ENCODE measurements around the gene CLEC17A.

Gene CLEC17A

DNA sequence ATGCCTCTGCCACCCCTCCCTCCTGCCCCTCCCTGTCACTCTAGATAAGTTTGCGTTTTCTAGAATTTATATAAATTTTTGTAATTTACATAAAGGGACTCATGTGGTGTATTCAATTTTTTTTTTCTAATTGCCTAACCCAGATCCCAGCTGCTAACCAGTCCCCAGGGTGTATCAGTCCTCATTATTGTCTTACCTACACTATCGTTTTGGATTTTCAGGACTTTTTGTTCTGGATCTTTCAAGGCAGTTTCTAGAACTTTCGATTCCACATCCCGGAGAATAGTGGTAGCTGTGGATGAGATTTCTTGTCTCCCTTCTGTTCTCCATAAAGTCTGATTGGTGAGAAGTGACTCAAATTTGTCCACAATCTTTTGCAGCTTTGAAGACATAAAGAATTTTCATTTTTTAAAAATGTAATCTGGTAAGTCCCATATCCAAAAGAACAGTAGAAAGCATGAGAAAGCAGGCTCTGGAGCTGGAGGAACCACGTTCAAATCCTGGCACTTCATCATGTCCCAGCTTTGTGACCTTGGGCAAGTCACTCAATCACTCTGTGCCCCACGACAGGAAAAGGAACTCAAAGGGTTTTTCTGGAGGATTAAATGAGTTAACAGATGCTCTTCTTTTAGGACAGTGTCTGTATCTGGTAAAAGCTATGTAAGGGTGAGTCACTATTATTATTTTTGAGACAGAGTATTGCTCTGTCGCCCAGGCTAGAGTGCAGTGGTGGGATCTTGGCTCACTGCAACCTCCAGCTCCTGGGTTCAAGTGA lies 72.1 kb downstream of the CLEC17A start:
- Mint-ChIP-seq H3K4me1 (no peaks in the 10 kb centered on the region), H3K4me3 (no peak overlapping the region), H3K27ac (no peak overlapping the region), H3K36me3 (ENCODE audit: low read depth) (no peaks in the 10 kb centered on the region), H3K27me3 (ENCODE audit: low read depth) (peaks cover 4% of the 10 kb centered on the region), H3K9me3 (peaks cover 3% of the 10 kb centered on the region)
- TF ChIP-seq, protein P1, sequence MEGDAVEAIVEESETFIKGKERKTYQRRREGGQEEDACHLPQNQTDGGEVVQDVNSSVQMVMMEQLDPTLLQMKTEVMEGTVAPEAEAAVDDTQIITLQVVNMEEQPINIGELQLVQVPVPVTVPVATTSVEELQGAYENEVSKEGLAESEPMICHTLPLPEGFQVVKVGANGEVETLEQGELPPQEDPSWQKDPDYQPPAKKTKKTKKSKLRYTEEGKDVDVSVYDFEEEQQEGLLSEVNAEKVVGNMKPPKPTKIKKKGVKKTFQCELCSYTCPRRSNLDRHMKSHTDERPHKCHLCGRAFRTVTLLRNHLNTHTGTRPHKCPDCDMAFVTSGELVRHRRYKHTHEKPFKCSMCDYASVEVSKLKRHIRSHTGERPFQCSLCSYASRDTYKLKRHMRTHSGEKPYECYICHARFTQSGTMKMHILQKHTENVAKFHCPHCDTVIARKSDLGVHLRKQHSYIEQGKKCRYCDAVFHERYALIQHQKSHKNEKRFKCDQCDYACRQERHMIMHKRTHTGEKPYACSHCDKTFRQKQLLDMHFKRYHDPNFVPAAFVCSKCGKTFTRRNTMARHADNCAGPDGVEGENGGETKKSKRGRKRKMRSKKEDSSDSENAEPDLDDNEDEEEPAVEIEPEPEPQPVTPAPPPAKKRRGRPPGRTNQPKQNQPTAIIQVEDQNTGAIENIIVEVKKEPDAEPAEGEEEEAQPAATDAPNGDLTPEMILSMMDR (IDR thresholded peaks at IDR 0.05; ENCODE audit: unreplicated experiment in 3 of 3), result no peak

GRCh38 chr19:14655726-14656125 lies 72.8 kb downstream of the CLEC17A start:
- H3K4me1 Mint-ChIP-seq, result no peaks in the 10 kb centered on the region
- H3K27ac Mint-ChIP-seq, result no peak overlapping the region
- H3K4me3 Mint-ChIP-seq, result no peak overlapping the region
- TF ChIP-seq, protein P1 (IDR thresholded peaks at IDR 0.05; ENCODE audit: unreplicated experiment in 3 of 3), result no peak
- H3K27me3 Mint-ChIP-seq (ENCODE audit: low read depth), result peaks cover 11% of the 10 kb centered on the region
- peaks cover 5% of the 10 kb centered on the region for H3K9me3 Mint-ChIP-seq
- no peaks in the 10 kb centered on the region for H3K36me3 Mint-ChIP-seq (ENCODE audit: low read depth)

- Mint-ChIP-seq H3K27ac (no peak overlapping the region), H3K36me3 (ENCODE audit: low read depth) (no peaks in the 10 kb centered on the region), H3K4me1 (no peaks in the 10 kb centered on the region), H3K9me3 (peaks cover 5% of the 10 kb centered on the region), H3K4me3 (no peak overlapping the region), H3K27me3 (ENCODE audit: low read depth) (peaks cover 11% of the 10 kb centered on the region)
- TF ChIP-seq, protein P1 (IDR thresholded peaks at IDR 0.05; ENCODE audit: unreplicated experiment in 3 of 3), result no peak
Measured at GRCh38 chr19:14659874-14660489, 77.1 kb downstream of the CLEC17A start.

DNA sequence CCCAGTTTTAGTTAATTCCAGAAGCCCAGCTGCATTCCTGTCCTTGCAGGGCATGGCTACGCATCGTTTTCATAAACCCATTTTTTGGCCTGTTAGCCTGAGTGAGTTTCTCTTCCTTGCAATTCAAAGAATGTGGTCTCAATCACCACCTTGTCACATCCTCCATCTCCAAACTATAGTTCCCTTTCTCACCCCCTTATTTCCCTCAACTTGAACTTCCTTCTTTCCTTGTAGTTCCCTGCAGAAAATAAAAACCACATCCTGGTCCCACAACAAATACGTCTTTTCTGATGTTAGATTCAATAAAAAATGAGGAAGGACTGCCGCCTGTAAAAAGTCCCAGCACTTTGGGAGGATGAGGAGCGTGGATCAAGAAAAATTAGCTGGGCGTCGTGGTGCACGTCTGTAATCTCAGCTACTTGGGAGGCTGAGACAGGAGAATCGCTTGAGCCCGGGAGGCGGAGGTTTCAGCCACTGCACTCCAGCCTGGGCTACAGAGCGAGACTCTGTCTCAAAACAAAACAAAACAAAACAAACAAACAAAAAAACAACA lies 78.6 kb downstream of the CLEC17A start:
- no peaks in the 10 kb centered on the region for H3K4me1 Mint-ChIP-seq
- no peak overlapping the region for H3K27ac Mint-ChIP-seq
- H3K27me3 Mint-ChIP-seq (ENCODE audit: low read depth), result peaks cover 7% of the 10 kb centered on the region
- no peak overlapping the region for H3K4me3 Mint-ChIP-seq
- no peaks in the 10 kb centered on the region for H3K36me3 Mint-ChIP-seq (ENCODE audit: low read depth)
- TF ChIP-seq, protein P1 (IDR thresholded peaks at IDR 0.05; ENCODE audit: unreplicated experiment in 3 of 3), result no peak
- peaks cover 2% of the 10 kb centered on the region for H3K9me3 Mint-ChIP-seq
